NCI-H2107 treated with DMSO at 0.1 percent for 48 hours (cell line): ENCODE measurements around the gene GPC3.
"Not testable (repeated sequence)": the region's sequence is repeated elsewhere in the genome, so short reads cannot be mapped to it uniquely, and the experiment has no call there.

ENCODE experiments used
- DNase-seq: peaks from one replicate; lab custom pipeline; 2025; ENCODE audit not compliant: unreplicated experiment; lab: John Stamatoyannopoulos, UW

Gene GPC3

DNA sequence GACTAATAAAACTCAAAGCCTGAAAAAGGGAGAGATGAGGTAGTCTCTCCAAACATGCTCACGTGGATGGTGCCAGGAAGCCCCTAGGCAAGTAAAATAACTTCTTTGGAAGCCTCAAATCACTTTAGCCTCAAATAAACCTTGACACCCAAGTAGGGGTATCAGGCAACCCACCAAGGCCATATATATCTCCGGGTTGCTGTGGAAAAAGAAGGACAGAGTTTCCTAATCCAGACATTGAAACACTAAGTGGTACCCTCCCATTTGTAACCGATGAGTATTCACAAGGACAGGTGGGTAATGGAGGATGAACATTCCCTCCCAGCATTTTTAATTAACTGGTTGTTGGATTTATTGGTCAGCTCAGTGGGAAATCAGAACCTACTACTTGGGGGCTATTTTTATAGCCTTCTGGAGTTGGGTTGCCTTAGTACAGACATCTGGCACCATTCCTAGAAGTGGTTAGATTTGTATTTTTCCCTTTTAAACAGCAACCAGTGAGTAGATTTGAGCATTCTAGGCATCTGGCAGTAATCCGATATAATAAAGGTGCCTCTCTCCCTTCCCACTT, 87.7 kb downstream of the GPC3 start:
- no peak for DNase-seq

GRCh38 chrX:133892337-133892736, 93.1 kb downstream of the GPC3 start:
- no peak for DNase-seq

DNA sequence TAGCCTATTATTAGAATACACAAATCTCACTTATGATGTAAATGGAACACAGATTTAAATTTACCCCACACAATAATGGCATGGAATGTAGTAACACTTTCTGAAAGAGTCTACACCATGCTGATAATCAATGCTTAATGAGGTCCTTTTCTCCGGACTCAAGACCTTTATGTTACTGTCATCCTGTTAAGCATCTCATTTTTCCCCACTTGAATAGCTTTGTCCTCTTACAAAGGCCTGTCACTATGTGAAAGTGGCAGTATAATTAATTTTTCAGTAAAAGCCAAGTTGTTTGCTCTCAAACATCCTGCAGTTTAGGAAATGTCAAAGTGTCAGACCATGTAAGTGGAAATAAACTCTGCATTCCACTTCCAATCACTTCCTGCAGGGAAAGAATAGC, 96.4 kb downstream of the GPC3 start:
- no peak for DNase-seq

GRCh38 chrX:133888084-133888483, 97.3 kb downstream of the GPC3 start:
- not testable (repeated sequence) for DNase-seq

GRCh38 chrX:133884430-133885394, 100.7 kb downstream of the GPC3 start:
- DNase-seq: no peak

DNA sequence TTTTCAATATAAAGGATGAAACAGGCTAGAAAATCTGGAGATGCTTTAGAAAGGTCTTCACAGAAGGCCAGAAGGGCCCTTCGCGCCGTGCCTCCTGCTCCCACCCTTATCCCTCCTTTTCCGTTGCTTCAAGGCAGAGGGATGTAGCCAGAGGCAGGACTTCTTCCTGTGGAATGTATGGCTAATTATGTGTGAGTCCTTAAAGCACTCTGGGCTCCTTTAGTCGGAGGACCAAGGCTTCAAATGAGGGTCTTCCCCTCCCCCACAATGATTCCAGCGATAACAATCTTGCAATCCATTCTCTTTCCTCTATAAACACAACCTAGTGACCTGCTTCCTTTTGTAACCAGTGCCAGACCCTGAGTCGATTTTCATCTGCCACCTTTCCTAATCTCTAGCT, 103.5 kb downstream of the GPC3 start:
- no peak for DNase-seq

DNA sequence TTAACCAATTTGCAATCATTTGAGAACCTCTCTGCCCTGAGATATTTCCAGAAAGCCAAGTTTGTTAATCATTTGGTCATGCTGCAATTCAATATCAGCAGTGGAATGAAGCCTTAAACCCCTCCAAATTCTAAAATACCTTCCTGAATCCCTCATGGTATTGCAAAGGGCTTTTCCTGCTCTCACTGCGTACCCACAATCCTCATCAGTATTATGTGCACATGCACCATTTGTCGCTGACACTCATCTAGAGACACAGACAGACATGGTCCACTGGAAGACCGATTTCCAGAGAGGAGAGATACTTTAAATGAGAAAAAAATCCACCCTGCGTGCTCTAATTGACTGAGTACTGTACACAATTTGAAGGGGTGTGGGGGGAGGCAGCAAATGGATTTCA, 104.4 kb downstream of the GPC3 start:
- DNase-seq: no peak

GRCh38 chrX:133880032-133880443, 105.4 kb downstream of the GPC3 start:
- no peak for DNase-seq

GRCh38 chrX:133878710-133879109, 106.7 kb downstream of the GPC3 start:
- DNase-seq: no peak

DNA sequence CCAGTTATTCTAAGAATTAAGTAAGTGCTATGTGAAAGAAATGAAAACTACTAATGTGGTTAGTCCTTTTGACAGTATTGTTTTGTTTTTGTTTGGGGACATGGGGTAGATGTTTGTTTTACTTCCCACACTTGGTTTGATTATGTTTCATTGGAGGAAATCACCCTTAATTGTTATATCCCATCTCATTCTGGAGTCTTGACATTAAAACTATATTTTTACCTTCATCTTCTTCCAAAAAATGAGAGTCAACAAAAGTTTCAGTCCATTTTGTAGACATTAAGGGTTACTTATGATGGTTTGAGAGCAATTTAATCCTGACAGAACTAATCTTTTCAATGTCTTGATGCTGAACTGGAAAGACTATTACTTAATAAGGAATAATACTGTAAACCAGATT, 108.7 kb downstream of the GPC3 start:
- DNase-seq: no peak

DNA sequence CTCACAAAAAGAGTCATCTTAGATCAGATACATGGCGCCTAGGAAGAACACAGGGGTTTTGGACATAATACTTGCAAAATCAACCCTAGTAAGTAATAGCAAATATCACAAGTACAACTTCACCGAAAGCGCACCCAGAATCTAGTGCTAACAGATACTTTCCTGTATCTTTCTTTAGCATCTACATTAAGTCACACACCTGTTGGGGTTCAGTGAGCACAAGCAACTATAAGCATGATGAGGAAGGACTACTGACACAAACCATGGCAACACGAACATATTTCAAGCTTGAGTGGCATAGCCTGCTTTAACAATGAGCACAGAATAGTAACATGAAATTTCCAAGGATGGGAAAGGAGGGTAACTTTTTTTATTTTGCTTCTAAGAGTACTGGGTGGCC, 116.1 kb downstream of the GPC3 start:
- DNase-seq: no peak

DNA sequence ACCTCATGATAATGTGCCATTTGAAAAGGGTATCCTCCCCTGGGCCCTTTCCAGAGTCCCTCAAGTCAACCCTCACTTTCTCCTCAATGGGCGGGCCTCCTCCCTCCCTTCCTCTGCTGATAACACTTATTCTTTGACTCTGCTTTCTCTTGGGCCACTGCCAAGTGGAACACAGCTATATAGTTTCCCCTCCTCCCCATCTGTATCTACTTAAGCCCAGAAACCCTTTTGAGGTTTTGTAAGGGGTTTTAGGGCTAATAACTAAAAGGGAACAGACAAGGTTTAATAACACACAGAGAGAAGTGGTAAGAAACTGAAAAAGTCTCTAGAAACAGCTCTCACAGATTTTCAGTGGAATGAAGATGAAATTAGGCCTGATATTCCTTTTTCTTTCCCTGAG, 116.7 kb downstream of the GPC3 start:
- DNase-seq: no peak

DNA sequence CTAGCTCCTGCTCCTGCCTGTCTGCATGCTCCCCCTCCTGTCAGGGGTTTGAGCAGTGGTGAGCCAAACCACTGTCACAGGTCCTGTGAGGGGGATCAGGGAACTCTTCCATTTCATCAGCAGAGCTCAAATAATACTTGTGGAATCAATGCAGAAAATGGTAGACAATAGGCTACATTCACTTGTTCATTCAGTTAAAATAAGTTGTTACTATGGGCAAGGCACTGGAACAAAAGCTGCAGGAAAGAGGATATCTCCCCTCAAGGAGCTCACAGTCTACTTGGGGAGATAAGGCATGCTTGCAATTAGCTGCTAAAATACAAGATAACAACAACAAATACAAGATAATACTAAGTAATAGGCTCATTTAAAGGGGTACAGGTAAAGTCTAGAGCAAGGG, 117.1 kb downstream of the GPC3 start:
- DNase-seq: no peak

DNA sequence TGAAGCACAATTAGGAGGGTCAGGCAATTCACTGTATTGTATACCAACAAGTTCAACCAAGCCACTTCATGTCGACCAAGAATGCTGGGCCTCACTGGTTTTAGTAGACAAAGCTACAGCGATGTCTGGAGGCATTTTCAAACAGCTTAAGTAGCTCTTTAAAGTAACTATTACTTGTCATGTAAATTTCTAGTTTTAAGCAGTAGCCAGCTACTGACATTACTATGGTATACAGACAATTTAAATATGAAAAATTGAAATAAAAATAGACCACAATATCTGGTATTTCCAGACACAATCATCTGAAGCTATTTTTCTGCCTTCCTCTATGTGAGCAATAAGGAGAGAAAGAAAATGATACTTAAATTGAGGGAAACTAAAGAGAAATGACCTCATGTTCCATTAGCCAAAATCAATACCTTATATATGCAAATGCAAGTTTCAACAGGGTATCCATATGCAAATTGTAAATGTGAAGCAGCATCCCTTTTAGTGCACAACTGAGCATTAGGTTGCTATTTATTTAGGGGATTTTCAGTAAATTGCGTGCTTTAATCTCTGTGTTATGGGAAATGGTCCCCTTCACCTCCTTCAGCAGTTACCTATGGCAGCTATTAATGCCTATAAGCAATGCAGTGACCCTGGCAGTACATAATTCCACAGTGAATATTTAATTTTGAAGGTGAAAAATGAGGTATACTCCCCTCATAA, 119.5 kb downstream of the GPC3 start:
- no peak for DNase-seq

- DNase-seq: no peak
Observed at GRCh38 chrX:133864236-133864635, 121.2 kb downstream of the GPC3 start.

DNA sequence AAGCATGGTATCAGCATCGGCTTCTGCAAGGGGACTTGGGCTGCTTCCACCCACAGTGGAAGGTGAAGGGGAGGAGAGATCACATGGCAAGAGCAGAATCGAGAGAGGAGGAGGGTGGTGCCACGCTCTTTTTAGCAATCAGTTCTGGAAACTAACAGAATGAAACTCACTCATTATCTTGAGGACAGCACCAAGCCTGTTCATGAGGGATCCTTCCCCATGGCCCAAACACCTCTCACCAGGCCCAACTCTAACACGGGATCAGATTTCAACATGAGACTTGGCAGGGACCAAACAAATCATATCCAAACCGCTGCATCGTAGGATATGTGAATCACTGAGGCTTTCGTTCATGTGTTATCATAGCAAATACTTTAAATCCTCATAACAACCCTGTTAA, 125.5 kb downstream of the GPC3 start:
- peak; percentile 0 for DNase-seq

GRCh38 chrX:133859336-133859735, 126.1 kb downstream of the GPC3 start:
- DNase-seq: no peak

- DNase-seq: no peak
Observed at GRCh38 chrX:133857640-133858269, 127.6 kb downstream of the GPC3 start.

- DNase-seq: no peak
Observed at GRCh38 chrX:133856819-133857218, 128.6 kb downstream of the GPC3 start.

DNA sequence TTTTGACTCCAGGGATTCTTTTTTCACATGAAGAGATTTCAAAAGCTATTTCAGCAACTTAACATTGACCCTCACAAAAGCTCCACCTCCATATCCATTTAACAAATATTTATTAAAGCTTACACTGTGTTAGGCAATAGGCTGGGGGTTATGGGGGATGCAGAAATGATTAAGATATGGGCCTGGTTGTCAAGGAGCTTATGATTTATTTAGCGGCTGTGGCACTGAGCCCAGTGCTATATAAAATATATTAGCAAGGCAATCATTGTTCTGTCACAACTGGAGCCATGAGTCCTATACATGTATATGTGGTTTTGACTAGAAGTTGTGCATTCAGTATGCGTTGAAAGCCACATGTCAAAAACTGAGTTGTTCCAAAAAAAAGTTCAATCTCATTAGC, 131.1 kb downstream of the GPC3 start:
- no peak for DNase-seq

DNA sequence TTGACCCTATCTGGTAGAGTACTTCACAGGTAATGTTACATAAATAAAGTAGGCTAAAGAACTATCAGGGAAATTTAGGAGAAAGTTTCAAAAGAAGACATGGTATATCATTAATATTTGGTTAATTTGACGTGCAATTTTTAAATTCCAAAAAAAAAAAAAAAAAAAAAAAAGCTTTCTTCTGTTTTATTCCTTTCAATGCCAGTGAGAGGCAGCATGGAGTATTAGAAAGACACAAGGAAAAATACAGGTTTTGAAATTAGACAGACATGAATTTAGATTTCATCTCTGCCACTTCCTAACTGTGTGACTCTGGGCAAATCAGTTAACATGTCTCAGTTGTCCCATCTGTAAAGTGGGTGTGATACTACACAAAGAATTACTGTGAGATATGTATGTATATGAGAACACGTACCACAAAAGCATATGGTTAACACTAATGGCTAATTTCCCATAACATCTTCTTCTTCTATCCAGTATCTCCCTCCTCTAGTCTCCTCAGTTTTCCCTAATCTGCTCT, 132.5 kb downstream of the GPC3 start:
- DNase-seq: no peak
